HL-60/S4 treated with phorbol 12-myristate 13-acetate at 8.2 ng/mL for 4 days and 3 days (cell line): ENCODE measurements around the gene ANKRD63.

ENCODE experiments used
- in situ Hi-C: fragments of 300-500 bp; cut with MboI; formaldehyde crosslinking; loops from 2 replicates; pipeline ENCODE4 v1.15.0; 2022; ENCODE audit warnings: low sequenced_read_pairs

ANKRD63 gene

DNA sequence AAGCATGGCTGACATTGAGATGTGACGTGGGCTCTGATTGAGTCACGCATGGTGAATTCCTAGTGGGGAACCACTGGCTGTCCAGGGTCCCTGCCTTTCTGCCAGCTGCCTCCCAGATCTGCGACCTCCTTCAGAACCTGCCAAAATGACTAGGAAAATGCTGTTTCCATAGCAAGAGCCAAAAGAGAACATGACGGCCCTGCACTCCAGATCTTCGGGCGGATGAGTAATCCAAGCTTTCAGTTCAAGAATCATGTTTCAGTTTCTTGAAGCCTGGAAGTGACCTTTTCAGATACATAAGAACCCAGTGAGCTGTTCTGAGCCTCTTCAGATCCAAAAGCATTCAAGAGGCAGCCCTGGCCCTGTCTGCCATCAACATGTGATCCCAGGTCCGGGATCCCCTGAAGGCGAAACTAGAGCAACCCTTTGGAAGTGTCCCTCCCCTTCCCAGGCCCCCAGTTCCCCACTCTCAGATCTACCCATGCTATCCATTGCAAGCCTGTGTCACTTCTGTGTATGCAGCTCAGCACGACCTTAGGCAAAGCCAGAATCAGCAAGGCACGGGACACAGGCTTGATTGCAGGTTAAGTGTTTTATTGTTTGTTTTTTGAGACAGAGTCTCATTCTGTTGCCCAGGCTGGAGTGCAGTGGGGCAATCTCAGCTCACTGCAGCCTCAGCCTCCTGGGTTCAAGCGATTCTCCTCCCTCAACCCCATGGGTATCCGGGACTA is 19.7 kb downstream of the ANKRD63 start:
- in situ Hi-C loops, result no loop called here

DNA sequence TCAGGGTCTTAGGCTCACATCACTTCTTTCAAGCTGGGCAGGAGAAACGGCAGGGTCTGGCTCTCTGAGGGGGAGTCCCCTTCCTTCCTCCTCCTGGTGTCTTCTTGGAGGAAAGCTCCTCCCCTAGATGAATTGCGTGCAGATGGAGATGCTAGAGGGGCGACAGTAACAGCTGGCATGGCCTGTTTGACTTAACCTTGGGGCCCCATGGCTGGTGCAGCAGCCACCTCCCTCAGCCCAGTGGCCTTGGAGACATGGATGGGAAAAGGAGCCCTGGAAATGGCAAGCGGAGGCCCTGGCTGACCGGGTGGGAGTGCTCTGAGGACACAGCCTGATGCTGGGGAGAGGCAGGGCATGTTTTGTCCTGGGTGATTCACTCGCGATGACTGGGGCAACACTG is 23.8 kb downstream of the ANKRD63 start:
- in situ Hi-C loops, result no loop called here

GRCh38 chr15:40258544-40258943 is 24.3 kb downstream of the ANKRD63 start:
- in situ Hi-C loops, result no loop called here

- in situ Hi-C loops, result no loop called here
Measured at GRCh38 chr15:40257656-40258450, 25.0 kb downstream of the ANKRD63 start.

- in situ Hi-C loops, result no loop called here
Measured at GRCh38 chr15:40256638-40257235, 26.1 kb downstream of the ANKRD63 start.

DNA sequence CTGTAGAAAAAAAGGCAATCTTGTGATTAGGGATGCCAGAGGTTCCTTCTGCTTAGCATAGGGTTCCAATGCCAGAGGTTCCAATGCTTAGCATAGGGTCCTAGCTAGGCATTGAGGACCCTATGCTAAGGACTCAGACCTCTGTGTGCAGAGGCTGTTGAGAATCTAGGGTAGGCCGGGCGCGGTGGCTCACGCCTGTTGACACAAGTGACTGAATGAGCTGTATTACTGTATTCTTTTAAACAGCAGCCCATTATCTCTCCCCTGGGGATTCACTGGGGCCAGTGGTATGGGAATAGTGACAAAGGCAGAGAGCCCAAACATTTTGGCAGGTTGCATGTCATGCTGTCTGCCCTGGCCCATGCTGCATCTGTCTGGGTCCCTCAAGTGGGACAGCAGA is 27.8 kb downstream of the ANKRD63 start:
- in situ Hi-C loops, result no loop called here

DNA sequence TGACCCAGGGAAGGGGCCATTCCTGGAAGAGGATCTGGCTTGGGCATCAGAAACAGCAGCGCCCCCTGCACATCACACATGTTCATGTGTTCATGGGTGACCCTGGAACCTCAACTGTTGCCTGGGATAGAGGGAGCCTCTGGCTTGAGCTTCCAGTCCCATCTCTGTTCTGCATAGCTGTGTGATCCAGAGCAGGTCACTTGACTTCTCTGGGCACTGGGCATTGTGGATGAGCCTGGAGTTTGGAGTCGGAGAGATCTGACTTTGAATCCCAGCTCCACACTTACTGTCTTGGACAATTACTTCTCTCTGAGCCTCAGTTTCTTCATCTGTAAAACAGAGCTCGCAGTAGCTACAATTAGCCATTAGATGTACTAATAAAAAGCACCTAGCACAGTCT is 28.4 kb downstream of the ANKRD63 start:
- in situ Hi-C loops, result no loop called here

GRCh38 chr15:40253167-40253790 is 29.6 kb downstream of the ANKRD63 start:
- in situ Hi-C loops, result no loop called here

DNA sequence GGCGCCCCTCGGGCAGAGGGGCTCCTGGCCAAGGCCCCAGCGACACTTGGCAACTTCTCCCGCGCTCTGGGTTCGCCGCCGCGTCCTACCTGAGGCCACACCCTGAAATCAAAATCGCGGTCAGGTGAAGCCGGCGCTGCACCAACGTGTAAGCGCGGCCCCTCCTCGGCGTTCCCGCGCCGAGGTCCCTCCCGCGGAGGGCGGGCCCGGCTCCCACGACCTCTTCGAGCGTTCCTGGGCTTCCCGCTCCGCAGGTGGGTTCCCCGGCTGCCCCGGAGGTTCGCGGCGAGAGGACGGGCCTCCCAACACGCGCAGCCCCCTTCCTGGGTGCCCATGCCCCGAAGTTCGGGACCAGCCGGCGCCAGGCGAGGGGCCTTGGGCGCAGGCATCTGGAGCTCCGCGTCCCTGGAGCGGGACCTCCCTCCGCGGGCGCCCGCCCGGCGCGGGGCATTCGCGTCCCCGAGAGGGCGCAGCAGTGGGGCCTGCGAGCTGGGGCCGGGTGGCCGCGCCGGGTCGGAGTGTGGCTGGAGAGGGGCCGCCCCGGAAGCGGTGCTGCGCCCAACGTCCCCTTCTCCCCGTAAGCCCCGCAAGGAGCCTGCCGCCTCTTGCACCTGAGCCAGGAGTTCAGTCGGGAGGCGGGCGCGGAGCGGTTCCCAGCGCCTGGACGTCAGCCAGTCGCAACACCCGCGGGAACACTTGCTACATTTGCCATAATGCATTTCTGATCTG is 30.3 kb downstream of the ANKRD63 start:
- in situ Hi-C loops, result no loop called here

GRCh38 chr15:40252141-40252437 is 30.8 kb downstream of the ANKRD63 start:
- in situ Hi-C loops, result no loop called here

DNA sequence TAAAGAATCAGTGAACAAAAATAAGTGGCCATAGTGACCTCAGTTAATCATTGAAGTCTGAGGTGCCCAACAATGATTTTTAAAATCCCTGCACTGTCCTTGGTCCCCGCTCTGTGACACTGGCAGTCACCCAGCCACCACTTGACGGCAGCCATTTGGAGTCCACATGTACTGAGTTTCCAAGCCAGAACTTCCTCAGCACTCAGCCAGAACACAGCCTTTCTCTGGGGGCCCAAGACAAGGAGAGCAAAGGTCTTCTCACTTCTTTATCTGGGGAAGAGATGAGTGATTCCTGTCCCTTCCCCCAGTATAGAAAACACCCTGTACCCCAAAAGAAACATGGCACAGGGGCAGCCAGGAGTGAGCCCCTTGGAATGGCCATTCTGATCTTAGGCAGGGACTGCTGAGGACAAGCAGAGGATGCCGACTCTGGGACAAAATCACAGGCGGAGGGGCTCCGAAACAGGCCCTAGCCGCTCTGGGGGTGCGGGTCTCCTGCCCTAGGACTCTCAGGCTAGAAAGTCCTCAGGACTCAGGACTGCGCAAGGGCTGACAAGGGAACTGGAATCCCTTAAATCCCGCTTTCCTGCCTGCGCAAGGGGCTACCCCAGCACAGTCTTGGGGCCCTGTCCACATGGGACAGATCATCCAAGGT is 31.3 kb downstream of the ANKRD63 start:
- in situ Hi-C loops, result no loop called here

GRCh38 chr15:40250771-40251483 is 31.9 kb downstream of the ANKRD63 start:
- in situ Hi-C loops, result no loop called here

GRCh38 chr15:40250304-40250656 is 32.6 kb downstream of the ANKRD63 start:
- in situ Hi-C loops, result no loop called here

DNA sequence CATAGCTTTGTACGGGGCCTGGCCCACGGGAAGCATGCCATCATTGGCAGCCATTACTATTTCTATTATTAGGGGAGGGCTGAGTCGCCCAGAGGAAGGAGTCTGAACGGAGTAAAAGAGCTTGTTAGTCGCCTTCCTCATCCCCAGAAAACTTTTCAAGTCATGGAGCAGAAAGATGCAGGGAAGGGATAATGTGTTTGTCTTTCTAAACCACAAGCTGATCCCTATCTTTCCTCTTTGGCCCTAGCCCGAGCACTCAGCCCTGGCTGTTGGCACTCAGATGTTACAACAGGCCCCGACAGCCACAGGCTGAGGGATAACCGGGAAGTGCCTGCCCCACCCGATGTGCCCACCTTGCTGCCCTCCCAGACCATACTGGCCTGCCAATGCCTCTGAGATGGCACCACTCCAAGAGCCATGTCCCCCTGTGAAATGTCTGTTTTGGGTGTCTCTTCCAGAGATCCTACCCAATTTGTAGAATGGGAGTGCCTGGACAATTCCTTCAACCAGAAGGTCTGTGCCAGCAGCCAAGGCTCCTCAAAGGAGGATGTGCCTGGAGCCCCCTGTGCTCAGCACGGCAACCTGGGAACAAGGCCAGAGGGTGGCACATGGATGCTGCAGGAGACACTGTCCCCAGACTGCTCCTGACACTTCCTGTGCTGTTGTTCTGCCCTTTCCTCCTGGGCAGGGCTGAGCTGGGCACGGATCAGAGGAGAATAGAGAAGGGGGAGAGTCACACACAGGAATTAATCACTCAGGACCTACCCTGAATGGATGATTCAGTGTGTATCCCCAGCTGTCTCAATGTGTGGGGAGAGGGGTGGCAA is 33.2 kb downstream of the ANKRD63 start:
- in situ Hi-C loops, result no loop called here

DNA sequence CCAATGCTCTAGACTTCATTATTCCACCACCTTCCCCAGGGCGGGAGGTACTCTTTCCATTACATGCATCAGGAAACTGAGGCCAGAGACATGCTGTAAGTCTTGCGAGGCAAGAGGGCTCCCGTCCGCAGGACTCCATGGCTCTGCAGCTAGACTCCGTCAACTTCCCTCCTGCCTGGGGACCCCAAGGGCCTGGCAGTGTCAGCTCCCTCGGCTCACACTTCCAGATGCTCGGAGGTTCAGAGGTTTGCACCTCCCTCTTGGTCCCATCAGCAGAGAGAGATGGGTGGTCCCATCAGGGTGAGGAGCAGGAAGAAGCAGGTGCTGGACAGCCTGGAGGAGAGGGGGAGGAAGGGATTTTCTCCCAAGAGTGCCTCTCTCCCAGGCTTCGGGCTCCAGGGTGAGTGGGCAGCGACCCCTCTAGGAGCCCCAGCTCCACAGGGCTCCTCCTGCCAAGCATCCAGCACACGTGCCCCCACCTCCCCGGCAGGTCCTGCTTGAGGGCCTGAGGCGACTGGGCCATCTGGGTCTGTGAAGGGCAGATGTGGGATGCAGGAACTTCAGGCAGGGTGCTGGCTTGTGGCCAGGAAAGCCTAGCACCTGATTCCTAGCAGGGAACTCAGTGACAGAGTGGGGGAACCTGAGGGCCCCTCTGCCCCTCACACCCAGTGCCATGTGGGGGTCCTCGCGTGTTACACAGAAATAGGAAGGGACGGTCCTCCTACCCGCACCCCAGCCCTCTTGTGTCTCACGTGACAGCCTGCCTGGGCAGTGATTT is 34.7 kb downstream of the ANKRD63 start:
- in situ Hi-C loops, result no loop called here

DNA sequence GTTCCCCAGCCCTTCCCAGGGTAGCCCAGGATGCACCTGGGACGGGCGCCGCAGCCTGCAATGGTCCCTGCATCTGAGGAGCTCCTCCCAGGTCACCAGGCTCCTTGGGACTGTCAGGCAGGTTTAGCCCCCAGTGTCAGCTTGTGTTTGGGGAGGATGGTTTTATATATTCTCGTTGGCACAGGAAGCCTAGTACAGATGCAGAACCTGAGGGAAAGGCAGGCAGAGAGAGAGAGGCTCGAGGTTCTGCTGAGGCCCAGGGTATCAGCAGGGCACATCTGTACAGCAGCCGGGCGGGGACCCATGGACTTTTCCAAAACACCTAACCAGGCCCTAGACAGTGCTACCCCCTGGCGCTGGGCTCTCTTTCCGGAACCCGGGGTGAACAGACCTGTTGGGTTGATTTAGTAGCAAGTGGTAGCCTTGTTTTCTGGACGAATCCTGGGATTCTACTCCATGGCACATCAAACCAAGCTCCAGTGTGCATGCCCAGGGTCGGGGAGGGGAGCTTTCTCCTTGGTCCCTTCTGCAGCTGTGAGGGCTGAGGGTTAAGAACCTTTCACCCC is 35.4 kb downstream of the ANKRD63 start:
- in situ Hi-C loops, result no loop called here

DNA sequence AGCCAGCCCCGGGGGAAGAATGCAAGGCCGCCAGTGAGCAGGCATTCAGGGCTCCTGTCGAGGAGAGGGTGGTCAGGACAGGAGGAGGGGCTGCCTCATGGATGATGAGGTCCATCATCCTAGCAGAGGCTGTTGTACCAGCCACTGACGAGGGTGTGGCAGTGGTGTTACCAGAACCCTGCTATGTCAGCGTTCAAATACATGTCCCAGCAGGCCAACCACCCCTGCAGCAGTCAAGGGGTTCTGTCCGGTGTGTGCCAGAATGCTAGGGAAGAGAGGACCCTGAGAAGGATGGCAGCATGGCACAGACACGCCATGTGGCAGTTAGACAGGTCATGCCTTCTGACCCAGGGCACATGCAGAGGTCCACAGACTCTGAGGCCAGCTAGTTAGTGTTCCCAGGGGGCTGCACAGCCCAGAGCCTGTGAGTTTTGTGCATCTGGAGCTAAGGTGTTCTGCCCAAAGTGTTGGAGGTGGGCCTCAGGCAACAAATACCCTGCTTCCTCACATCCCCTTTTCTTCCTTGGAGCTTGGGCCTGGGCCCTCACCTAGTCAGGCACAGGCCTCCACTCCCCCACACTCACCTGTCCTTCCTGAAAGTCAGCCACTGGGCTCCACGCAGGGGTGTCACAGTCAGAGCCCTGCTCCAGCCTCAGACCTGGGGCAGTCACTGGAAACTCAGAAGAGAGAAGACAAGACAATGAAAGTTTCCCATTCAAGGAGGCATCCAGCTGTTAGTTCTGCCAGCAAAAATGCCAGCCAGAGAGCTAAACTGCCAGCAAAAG is 36.2 kb downstream of the ANKRD63 start:
- in situ Hi-C loops, result no loop called here
